Measurements from ENCODE around the gene C19orf33. TPM values are rescaled to one million over a fixed set of nuclear protein-coding genes. Genes with fewer than 3 reads are reported as not detected.

C19orf33 gene
- total and polyA plus RNA-seq, 10 donors, result 3.2 to 53.6 (median 5.3) TPM; not detected in 2

- intact Hi-C loops (cut with DNase I; ENCODE audit: low total_unique reads), result no loop called here
- H3K27ac ChIP-seq, result peak overlapping the region in 5 of 8 donors; percentile 84 to 93 (median 86)
- WGBS, 5 donors, result 30 to 48% (median 35%) methylated on average over 6 of the region's 6 CpGs
- H3K4me1 ChIP-seq, result peaks cover 36 to 97% (median 75%) of the 10 kb centered on the region in 6 donors
- peaks cover 0 to 11% (median 0%) of the 10 kb centered on the region in 6 donors for H3K36me3 ChIP-seq
- no peaks in the 10 kb centered on the region for H3K27me3 ChIP-seq (replicated peaks in 1 of 7)
- TF ChIP-seq POLR2A (IDR thresholded peaks at IDR 0.05) (no peak), POLR2AphosphoS5 (IDR thresholded peaks at IDR 0.05) (peak in 1 of 3 donors; percentile 18), CTCF (IDR thresholded peaks at IDR 0.05 in 8 of 11, conservative IDR thresholded peaks at IDR 0.05 in 3 of 11) (no peak)
- H3K9me3 ChIP-seq, result no peaks in the 10 kb centered on the region
- H3K4me3 ChIP-seq, result peak overlapping the region in 5 of 8 donors; percentile 64 to 74 (median 69)
- no peak for DNase-seq
Observed at GRCh38 chr19:38318660-38319059, 14.6 kb downstream of the C19orf33 start.

- Histone ChIP-seq H3K27ac (peak within 1 kb of the TSS; percentile 78 to 93 (median 86)), H3K9me3 (no peaks in the 10 kb centered on the region), H3K4me3 (peak within 1 kb of the TSS; percentile 64 to 85 (median 72)), H3K36me3 (peaks cover 0 to 20% (median 2%) of the 10 kb centered on the region in 6 donors), H3K4me1 (peaks cover 36 to 96% (median 78%) of the 10 kb centered on the region in 6 donors), H3K27me3 (replicated peaks in 1 of 7) (no peaks in the 10 kb centered on the region)
- peak; percentile 88 for DNase-seq
- 1 to 7% (median 5%) methylated on average over 48 to 76 of the region's 76 CpGs for WGBS, 5 donors
- intact Hi-C loops (cut with DNase I; ENCODE audit: low total_unique reads), result no loop called here
- TF ChIP-seq POLR2AphosphoS5 (IDR thresholded peaks at IDR 0.05) (peak; percentile 81 to 86 (median 82)), CTCF (IDR thresholded peaks at IDR 0.05 in 8 of 11, conservative IDR thresholded peaks at IDR 0.05 in 3 of 11) (peak in 1 of 11 experiments; percentile 16), POLR2A (IDR thresholded peaks at IDR 0.05) (peak in 1 of 3 donors; percentile 11)
Observed at GRCh38 chr19:38319421-38320258, 15.6 kb downstream of the C19orf33 start, which contains the start of gene KCNK6. KCNK6 (plus strand) TSS chr19:38319845; CDS start chr19:38319951, 106 bp downstream.

- WGBS, 5 donors, result 80 to 88% (median 84%) methylated on average over 3 of the region's 3 CpGs
- Histone ChIP-seq H3K36me3 (peaks cover 0 to 33% (median 11%) of the 10 kb centered on the region in 6 donors), H3K27ac (peak overlapping the region in 7 of 8 donors; percentile 84 to 93 (median 86)), H3K4me1 (peaks cover 33 to 86% (median 69%) of the 10 kb centered on the region in 6 donors), H3K4me3 (peak overlapping the region in 7 of 8 donors; percentile 64 to 85 (median 71)), H3K27me3 (replicated peaks in 1 of 7) (no peaks in the 10 kb centered on the region), H3K9me3 (no peaks in the 10 kb centered on the region)
- DNase-seq, result no peak
- intact Hi-C loops (cut with DNase I; ENCODE audit: low total_unique reads), result no loop called here
- TF ChIP-seq POLR2A (IDR thresholded peaks at IDR 0.05), result no peak
- TF ChIP-seq POLR2AphosphoS5 (IDR thresholded peaks at IDR 0.05), result no peak
- no peak for TF ChIP-seq CTCF (IDR thresholded peaks at IDR 0.05 in 8 of 11, conservative IDR thresholded peaks at IDR 0.05 in 3 of 11)
Observed at GRCh38 chr19:38320969-38321339, 16.9 kb downstream of the C19orf33 start.

Measured in spleen (tissue), 11 donors.